Measurements from ENCODE around the gene CCER1.
A peak's percentile ranks its signal among the peaks of the same experiment; 100 is the strongest.

Gene CCER1

DNA sequence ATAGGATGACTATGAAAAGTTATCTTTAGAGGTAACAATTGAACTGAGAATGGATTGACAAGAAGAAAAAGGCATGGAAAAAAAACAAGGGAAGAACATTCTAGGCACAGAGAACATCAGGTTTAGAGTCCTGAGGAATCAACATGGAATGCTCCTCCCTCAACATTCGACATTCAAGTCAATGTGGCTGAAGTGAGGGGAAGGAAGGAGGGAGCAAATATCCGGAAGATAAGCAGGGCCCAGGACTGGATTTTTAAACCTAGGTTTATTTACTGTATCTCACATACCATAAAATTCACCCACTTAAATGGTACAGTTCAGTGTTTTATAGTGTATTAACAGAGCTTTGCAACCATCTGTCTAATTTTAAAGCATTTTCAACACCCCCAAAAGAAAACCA is 9.6 kb upstream of the CCER1 start:
- DNase-seq = no peak

DNA sequence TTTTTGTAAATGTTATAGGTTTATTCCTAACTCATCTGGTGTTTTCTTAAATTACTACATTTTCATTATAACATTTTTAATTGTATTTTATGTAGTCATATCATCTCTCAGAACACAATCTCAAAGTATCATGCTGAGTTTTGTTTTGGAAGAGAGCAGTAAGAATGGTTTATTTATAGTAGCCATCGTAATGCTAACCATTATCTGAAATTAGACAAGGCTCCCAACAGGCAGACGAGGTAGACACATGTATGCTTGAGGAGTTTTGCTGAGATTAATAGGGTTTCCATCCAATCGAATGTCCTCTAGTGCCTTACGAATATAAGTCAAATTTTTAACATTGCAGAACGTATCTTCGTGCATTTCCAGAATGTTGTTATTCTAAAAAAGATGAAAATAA is 9.0 kb upstream of the CCER1 start:
- no peak for DNase-seq

DNA sequence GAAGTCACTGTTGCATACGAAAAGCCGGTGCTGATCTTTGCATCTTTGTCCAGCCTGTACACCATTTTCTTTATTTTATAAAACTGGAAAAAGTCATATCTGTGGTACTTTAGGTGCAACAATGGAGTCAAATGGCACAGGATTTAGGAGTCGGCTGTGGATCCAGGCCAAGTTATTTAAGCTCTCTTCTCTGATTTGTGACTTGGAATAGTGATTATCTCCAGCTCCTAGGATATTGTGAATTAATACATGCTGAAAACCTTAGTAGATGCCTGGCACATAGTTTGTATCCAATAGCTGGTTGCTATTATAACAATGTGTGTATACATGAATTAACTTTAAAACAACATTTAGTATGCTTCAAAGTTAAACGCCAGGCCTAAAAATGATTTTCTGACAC is 6.2 kb upstream of the CCER1 start:
- no peak for DNase-seq

DNA sequence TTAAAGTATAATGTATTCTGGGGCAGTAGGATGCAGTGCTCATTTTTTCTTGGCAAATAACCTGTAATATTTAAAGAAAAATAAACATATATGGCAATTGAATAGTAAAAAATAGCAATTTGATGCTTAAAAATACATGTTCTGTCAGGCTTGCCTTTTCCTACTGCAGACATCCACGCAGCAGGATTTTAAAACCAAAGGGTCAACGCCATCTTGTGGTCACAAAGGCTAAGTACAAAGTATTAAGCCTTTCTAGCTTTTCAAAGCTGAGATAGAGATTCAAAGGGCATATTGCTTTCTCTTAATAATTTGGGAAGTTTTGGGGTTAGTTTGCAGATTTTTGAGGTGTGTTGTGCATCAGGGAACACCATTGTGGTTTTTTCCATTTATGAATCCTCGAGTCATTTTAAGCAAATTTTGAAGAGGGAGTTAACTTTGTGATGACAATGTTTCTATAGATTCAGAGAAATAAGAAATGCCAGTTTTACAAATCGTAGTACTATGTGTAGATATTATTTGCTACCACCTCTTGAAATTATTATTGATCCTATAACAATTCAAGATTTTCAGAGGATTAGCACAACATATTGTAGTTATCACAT is 4.7 kb upstream of the CCER1 start:
- peak; percentile 51 for DNase-seq

DNA sequence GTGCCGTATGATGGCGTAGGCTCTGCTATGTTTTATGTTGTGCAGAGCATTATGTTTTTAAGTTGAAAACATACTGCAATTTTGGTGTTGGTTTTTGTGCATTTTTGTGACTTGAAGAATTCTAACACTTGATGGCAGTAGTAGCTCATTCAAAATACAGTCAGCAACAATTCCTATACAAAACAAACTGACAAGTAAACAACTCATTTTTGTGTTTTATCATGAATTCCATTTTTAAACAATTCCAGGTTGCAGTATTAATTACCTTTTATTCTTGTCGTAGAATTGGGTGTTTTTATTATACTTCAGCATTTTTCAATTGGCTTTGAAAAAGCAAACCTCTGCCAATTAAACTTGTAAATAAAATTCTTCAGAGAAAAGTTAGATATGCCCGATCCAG is 4.1 kb upstream of the CCER1 start:
- no peak for DNase-seq

DNA sequence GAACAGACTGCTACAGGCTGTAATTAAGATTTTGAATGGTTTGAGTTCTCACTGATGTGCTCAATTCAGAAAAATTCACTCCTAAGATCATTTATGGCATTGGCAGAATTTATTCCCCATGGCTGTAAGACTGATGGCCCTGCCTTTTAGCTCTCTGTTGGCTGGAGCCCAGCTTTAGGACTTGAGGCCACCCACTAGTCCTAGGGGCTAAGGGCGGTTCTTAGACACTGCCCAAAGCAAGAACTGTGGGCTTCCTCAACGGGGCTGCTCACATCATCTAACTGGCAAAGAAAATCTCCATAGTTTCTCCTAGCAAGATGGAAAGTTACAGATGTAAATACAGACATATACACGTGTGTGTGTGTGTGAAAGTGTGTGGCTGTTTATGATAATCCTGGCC is 3.4 kb upstream of the CCER1 start:
- no peak for DNase-seq

DNA sequence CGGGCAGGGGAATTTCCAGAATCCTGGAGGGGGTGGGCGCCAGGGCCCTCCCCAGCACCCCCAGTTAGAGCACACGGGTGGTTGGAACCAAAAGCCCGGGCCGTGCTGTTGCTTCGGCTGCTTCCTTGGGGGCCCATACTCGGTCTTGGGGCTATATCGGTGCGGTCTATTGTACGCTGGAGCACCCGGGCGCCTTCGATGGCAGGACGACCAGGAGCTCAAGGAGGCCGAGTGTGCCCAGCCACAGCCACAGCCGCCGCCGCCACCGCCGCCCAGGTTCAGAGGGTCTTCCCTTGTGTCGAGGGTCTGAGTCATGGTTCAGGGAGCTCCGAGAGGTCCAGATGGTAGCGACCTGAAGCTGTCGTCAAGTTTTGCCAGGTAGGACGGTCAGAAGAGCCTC is 548 bp downstream of the CCER1 start:
- no peak for DNase-seq

DNA sequence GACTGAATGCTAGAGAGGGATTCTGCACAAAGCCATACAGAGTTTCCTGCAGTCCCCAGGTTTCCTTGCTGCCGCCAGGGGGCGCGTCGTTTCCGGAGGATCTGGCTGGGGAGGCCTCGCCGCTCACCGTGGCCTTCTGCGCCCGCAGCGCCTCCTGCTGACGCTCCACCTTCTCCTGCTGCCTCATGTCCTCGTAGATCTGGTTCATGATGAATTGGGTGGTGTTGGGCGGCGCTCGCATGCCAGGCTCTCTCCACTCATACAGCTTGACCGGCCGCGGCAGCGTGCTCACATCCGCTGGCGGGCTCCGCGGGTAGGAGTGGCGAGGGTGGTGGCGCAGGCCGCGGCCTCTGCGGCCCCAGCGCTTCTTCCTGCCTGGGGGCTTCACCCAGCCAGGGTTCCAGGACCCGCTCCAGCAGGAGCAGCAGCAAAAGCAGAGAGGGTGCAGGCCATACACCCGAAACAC is 987 bp downstream of the CCER1 start:
- no peak for DNase-seq

DNA sequence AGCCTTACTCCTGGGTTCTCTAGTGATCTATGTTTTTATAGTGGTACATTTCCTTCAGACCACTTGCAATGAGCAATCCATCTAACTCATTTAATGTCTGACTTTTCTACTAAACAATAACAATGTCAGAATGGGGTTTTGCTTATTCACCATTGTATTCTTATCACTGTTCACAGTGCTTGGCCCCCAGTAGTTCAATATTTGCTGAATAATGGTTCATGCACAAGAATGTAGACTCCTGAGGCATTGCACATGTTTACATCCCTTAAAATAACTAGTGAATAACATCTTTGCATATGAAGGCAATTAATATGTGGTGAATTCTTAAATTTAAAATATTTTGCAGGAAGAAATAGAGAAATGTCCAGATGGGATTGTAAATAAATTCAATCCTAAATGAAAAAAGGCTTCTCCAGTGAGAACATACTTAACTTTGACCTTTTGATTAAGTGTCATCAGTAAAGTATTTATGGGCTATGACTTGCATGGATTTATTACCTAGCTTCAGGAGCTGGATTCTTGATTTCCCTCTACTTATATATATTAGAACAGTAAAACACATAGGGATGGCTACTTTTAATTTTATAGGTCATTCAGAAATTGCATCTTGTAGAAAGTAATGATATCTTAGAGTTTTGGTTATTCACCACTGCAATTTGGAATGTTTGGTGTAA is 3.4 kb downstream of the CCER1 start:
- DNase-seq = no peak

DNA sequence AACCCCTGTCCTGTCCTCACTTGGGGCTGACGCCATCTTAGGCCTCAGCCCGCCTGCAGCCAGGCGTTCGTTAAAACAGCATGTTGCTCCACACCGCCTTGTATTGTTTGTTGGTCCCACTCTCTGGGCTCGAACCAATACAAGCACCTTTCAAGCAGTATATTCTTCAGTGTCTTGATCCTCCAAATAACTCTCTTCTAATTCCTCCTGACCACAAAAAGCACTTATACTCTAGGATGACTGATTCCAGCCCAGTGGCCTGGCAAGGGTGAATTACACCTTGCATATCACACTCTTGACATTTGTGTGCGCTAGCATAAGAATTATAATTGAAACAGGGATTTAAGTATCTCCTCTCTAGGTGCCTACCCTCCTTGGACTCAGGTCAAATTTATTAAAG is 7.1 kb downstream of the CCER1 start:
- no peak for DNase-seq

DNA sequence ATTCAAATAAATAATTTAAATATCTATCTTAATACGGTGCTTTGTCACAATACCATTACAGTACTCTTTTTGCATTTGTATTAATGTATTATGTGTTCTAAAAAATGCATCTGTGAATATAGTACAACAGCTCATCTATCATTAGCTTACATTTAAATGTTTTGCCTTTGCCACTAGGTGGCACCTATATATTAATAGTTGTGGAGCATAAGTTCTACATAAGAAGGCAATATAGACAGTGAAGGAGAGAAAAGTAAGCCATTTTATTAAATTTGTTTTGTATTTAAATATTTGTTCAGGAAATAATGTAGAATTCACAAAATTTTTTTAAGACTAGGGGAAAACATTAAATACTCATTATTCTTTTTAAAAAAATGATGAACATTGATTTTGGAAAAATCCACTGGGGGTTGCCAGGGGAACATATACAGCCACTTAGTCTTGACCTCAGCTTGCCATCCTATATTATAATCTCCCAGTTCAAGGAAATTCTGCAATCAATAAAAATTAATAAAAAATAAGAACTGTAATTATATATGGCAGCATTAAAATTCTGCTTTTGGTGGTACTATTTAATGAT is 9.8 kb downstream of the CCER1 start:
- DNase-seq = peak; percentile 3

DNA sequence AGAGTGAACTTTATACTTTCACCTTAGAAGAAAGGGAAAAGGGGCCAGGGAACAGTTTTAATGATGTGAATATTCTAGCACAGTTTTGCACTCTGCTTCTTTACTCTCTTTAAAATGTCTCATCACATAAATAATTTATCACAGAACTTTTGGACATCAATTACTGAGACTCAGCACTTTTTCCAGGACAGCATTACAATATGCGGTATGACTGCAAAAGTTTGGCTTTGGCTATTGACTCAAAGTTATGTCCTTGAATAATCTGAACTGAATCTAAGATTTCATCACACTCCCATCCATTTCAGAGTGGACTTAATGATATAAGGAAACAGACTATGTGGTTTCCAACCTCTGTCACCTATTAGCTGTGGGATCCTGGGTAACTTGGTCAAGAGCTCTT is 11.7 kb downstream of the CCER1 start:
- DNase-seq = no peak

DNA sequence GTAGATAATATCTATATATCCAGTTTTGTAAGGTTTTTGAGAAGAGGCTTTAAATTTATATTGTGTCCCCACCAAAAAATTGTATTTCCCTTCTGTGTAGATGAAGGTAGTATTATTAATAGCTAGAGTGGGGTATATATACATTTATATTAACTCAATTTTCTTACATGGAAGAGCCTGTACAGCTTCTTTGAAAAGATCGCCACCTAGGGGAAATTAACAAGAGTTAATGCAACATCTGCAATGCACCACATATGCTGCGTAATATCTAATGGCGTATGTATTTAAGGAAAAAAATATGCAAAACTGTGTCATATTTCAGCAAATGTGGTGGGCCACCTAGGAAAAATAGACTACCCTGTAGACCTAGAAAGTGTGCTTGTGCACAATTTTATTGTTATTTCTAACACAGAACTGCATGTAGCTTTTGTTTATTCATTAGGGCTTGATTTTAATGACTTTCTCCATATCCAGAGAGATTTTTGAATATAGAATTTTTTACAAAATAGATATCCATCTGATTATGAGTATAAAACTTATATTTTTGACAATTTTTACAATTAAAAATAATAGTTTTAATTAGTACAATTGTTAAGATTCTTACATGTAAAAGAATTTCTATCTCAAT is 14.0 kb downstream of the CCER1 start:
- DNase-seq = peak; percentile 38

DNA sequence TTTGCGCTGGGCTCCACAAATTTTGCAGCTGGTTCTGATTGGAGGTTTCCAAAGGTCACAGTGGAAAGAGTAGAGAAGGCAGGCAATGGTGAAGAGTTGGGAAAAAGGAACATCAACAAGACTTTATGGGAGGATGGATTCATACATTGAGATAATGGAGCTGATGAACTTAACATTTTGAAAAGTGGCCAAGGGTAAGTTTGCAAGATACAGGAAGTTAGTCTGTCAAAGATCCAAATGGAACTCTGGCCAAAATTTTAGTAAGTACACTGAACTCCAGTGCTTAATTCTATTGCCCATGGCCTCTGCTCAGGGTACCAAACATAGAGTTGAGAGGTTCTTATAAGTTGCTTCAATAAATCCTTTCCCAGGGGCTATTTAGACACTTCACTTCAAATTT is 15.6 kb downstream of the CCER1 start:
- no peak for DNase-seq

DNA sequence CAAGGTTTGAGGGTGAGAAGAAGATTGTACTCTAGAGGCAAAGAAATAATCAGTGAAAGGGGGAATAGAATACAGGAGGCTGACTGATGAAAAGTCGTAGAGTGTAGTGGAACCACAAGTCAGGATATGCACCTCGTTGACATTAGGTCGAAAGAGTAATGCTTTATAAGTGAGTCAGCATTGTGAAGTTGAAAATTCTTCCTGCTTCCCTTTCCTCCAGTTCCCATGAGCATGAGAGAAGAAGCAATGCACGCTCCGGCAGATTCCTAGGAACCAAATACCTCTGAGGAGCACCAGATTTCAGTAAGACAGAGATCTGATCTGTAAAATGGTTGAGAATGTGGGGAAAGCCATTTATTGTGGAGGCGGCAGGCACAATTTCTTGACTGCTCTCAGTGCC is 16.5 kb downstream of the CCER1 start:
- no peak for DNase-seq

DNA sequence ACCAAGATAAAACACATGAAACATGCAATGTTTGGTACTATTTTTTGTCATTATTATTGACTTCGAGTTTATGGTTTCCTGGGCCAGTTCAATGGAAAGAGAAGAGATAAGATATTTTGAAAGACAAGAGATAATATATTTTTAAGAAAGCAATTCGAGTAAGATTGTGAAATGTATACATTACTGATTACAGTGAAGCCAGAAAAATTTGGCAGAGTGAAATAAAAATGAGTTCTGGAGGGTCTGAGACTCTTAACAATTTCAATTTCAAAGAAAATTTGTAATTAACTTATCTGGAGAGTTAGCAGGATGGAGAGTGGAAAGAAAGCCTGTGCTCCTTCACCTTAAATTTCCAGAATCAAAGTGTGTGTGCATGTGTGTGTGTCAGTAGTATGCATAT is 17.3 kb downstream of the CCER1 start:
- DNase-seq = no peak

DNA sequence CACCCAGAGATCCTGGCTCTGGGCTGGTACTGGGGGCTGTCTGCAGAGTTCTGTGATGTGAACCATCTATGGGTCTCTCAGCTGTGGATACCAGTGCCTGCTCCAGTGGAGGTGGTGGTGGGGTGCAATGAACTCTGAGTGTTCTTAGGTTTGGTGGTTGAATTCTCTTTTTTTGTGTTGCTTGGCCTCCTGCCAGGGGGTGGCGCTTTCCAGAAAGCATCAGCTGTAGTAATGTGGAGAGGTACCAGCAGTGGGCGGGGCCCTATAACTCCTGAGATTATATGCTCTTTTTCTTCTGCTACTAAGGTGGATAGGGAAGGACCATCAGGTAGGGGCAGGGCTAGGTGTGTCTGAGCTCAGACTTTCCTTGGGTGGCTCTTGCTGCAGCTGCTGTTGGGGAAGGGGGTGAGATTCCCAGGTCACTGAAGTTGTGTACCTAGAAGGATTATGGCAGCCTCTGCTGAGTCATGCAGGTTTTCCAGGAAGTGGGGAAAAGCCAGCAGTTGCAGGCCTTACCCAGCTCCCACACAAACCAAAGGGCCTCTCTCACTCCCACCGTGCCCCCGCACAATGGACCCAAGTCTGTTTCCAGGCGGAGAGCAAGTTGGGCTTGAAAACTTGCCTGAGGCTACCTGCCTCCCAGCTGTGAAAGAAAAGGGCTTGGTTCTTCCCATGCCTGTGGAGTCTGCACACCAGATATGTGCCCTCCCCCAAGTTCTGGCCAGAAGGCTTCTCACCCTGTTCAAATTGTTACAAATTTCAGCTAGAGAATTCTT is 18.6 kb downstream of the CCER1 start:
- DNase-seq = no peak

DNA sequence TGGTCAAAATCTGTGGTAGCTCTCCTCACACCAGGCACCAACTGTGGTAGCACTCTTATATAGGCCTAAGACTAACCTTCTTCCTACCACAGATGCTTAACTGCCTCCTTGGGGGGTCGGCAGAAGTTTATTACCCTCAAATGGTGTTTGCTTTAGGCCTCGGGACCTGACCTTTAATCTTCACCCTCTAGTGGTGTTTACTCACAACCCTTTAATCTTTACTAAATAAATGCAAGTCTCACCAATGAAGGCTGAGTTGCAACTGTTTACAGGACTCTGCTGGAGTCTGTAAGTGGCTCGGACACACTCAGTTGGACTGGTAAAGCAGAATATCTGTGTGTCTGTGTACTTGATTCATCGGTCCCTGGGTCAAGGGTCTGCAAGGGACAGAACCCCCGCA is 29.4 kb downstream of the CCER1 start:
- DNase-seq = no peak

DNA sequence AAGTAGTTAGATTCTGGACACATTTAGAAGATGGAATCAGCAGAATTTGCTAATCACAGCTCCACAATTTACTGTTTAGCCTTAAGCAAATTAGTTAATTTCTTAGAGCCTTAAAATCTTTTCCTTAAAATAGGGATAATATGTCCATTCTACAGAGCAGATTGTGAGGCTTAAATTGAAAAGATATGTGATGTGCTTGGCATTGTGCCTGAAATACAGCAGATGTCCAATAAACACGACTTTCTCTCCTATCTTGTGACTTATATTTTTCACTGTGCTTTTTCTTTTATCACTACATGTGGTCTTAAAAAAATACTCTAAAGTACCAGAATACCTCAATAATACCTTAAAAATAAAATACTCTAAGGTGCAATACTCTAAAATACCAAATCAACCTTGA is 30.6 kb downstream of the CCER1 start:
- DNase-seq = no peak

DNA sequence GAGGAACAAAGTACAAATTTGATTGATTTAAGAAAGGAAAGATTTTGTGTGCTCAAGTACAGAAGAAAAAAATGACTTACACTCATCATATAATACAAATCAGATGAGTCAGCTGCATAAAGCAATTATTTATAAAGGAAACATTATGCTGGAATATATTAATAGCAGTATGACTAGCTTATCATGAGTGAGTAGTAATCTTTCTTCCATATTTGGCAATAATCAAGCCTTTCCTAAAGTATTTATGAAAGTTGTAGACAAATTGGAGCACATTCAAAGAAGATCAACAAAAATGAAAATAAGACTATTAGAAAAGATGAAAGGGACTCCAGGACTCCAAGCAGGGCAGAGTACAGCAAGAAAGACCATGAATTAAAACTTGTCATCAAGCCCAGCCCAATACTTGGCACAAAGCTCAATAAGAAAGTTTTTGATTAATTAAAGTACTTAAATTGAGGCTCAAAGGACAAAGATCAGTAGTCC is 32.8 kb downstream of the CCER1 start:
- no peak for DNase-seq

DNA sequence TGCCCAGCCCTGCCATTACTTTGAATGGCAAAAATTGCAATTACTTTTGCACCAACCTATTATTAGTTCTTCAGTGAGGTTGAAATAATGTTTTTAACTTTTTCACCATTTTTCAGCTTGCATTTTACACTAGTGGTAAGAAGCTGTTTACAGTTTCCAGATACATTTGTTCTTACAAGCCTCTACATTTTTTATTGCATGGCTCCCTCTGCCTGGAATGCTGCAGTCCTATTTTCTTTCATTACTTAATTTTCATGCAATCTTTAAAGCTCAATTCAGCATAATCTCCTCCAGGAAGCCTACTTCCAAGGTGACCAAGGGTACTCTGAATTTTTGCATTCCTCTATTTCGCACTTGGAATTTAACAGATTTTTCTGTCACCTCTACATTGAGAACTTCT is 33.4 kb downstream of the CCER1 start:
- no peak for DNase-seq

DNA sequence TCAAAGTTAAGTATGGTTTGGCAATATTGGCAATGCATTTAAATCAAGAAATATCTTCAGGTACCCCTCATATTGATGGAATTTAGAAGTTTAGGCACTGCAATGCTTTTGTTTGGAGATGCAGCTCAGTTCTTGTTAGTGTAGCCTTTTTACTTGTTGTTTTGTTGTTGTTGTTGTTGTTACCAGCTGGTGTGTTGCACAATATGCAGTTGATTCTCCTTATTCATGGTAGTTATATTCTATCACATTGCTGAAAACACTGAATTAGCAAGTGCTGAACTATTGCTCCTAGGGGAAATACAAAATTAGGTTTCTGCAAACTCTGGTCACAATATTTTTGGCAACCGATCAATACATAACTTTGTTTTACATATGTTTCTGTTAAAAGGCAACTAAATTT is 34.8 kb downstream of the CCER1 start:
- no peak for DNase-seq

DNA sequence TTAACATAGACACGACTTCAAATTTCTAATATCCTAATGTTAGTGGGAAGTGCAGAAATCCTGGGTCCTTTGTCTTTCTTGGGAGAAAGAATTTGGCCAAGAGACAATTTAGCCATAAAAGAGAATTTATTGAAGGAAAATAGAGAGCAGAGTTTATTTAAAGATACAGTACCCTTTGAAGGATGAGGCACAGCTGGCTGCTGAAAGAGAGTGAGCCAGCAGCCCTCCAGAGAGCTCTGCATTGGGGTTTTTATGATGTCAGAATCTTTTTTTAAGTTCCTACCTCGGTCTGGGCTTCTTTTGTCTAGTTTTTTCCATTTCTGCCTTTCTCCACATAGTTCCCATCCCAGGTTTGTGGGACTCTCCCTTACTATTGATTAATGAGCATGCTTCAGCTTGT is 37.5 kb downstream of the CCER1 start:
- DNase-seq = no peak
